ENCODE data around the gene HPDL. TPM values are rescaled to one million over a fixed set of nuclear protein-coding genes. Genes with fewer than 3 reads are reported as not detected.
"Not testable (repeated sequence)": the region's sequence is repeated elsewhere in the genome, so short reads cannot be mapped to it uniquely, and the experiment has no call there.

HPDL gene
- polyA plus RNA-seq, 2 donors = 2.7 to 5.2 TPM

GRCh38 chr1:45348020-45348419 is 21.3 kb downstream of the HPDL start:
- 95 to 97% methylated on average over 2 of the region's 2 CpGs for WGBS, 2 donors
- Histone ChIP-seq H3K27ac (ENCODE audit: low read depth in 2 of 2, low read length in 1 of 2) (peak overlapping the region in 1 of 2 donors; percentile 80), H3K4me3 (ENCODE audit: low read depth in 1 of 2, low read length in 2 of 2) (no peak overlapping the region), H3K9me3 (ENCODE audit: control insufficient read depth in 2 of 2, insufficient read depth in 1 of 2, low read depth in 1 of 2, low read length in 1 of 2) (no peaks in the 10 kb centered on the region), H3K27me3 (ENCODE audit: control insufficient read depth in 1 of 2, insufficient read depth in 2 of 2, low read length in 2 of 2) (no peaks in the 10 kb centered on the region), H3K4me1 (ENCODE audit: control insufficient read depth in 2 of 2, insufficient read depth in 2 of 2, low read length in 1 of 2) (peaks cover 3 to 7% of the 10 kb centered on the region in 2 donors), H3K36me3 (ENCODE audit: control insufficient read depth in 2 of 2, insufficient read depth in 2 of 2, low read length in 1 of 2) (peaks cover 11 to 16% of the 10 kb centered on the region in 2 donors)

DNA sequence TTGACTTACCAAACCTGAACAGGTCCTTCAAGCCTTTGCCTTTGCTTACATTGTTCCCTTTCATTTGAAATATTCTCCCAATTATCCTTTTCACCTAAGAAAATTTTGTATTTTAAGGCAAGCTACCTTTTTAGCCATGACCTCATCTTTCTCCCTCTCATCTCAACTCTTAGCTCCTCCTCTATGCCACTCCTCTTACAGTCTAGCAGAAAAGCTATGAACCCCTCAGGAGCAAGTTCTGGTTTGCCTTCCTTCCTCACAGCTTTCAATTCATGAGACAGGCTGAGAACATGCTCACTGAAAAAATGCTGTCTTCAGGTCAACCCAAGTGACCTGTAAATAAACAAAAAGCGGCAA is 21.9 kb downstream of the HPDL start:
- WGBS, 2 donors = 16 to 41% methylated on average over 1 of the region's 1 CpG
- H3K4me1 ChIP-seq (ENCODE audit: control insufficient read depth in 2 of 2, insufficient read depth in 2 of 2, low read length in 1 of 2) = peaks cover 3 to 7% of the 10 kb centered on the region in 2 donors
- no peak overlapping the region for H3K4me3 ChIP-seq (ENCODE audit: low read depth in 1 of 2, low read length in 2 of 2)
- peak overlapping the region; percentile 75 to 84 for H3K27ac ChIP-seq (ENCODE audit: low read depth in 2 of 2, low read length in 1 of 2)
- peaks cover 5 to 13% of the 10 kb centered on the region in 2 donors for H3K36me3 ChIP-seq (ENCODE audit: control insufficient read depth in 2 of 2, insufficient read depth in 2 of 2, low read length in 1 of 2)
- H3K27me3 ChIP-seq (ENCODE audit: control insufficient read depth in 1 of 2, insufficient read depth in 2 of 2, low read length in 2 of 2) = no peaks in the 10 kb centered on the region
- no peaks in the 10 kb centered on the region for H3K9me3 ChIP-seq (ENCODE audit: control insufficient read depth in 2 of 2, insufficient read depth in 1 of 2, low read depth in 1 of 2, low read length in 1 of 2)

DNA sequence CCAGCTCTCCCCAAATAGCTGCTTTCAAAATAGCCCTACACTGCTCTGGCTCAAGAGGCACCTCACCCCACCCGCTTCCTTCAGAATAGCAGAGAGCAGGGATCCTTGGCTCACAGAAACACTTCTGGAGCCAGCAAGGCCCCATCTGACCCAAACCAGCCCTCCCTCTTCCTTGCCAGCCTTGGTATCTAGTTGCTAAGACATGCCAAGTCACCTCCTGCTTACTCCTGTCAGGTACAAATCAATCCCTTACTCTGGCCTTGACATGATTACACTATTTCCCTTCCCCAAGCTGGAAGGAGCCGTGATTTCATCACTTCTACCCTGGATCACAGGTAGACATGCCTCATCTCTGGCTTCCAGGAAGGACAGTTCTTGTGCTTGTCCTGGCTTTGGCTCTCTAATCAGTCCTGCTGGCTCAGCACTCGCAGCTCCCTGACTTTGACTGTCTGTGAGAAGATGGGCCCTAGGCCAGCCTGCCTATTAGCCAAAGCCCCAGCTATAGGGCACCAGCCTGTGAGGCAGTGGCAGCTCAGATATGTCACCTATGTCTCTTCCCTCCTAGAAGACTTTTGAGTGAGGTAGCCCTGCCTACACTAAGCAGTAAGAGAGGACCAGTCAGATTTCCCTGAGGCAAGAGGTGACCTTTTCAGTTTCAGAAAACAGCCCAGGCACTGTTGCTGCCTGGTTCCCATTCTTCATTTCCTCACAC is 22.4 kb downstream of the HPDL start:
- WGBS, 2 donors = 27 to 44% methylated on average over 3 of the region's 3 CpGs
- peaks cover 3 to 7% of the 10 kb centered on the region in 2 donors for H3K4me1 ChIP-seq (ENCODE audit: control insufficient read depth in 2 of 2, insufficient read depth in 2 of 2, low read length in 1 of 2)
- H3K4me3 ChIP-seq (ENCODE audit: low read depth in 1 of 2, low read length in 2 of 2) = no peak overlapping the region
- H3K36me3 ChIP-seq (ENCODE audit: control insufficient read depth in 2 of 2, insufficient read depth in 2 of 2, low read length in 1 of 2) = peaks cover 4 to 12% of the 10 kb centered on the region in 2 donors
- no peaks in the 10 kb centered on the region for H3K9me3 ChIP-seq (ENCODE audit: control insufficient read depth in 2 of 2, insufficient read depth in 1 of 2, low read depth in 1 of 2, low read length in 1 of 2)
- no peaks in the 10 kb centered on the region for H3K27me3 ChIP-seq (ENCODE audit: control insufficient read depth in 1 of 2, insufficient read depth in 2 of 2, low read length in 2 of 2)
- H3K27ac ChIP-seq (ENCODE audit: low read depth in 2 of 2, low read length in 1 of 2) = peak overlapping the region; percentile 75 to 84

- H3K9me3 ChIP-seq (ENCODE audit: control insufficient read depth in 2 of 2, insufficient read depth in 1 of 2, low read depth in 1 of 2, low read length in 1 of 2) = no peaks in the 10 kb centered on the region
- 86 to 91% methylated on average over 5 of the region's 5 CpGs for WGBS, 2 donors
- H3K36me3 ChIP-seq (ENCODE audit: control insufficient read depth in 2 of 2, insufficient read depth in 2 of 2, low read length in 1 of 2) = no peaks in the 10 kb centered on the region
- no peak overlapping the region for H3K27ac ChIP-seq (ENCODE audit: low read depth in 2 of 2, low read length in 1 of 2)
- no peak overlapping the region for H3K4me3 ChIP-seq (ENCODE audit: low read depth in 1 of 2, low read length in 2 of 2)
- no peaks in the 10 kb centered on the region for H3K27me3 ChIP-seq (ENCODE audit: control insufficient read depth in 1 of 2, insufficient read depth in 2 of 2, low read length in 2 of 2)
- H3K4me1 ChIP-seq (ENCODE audit: control insufficient read depth in 2 of 2, insufficient read depth in 2 of 2, low read length in 1 of 2) = peaks cover 3 to 7% of the 10 kb centered on the region in 2 donors
These were observed 24.8 kb downstream of the HPDL start for GRCh38 chr1:45351508-45351907.

GRCh38 chr1:45353685-45354084 is 27.0 kb downstream of the HPDL start:
- Histone ChIP-seq H3K4me1 (ENCODE audit: control insufficient read depth in 2 of 2, insufficient read depth in 2 of 2, low read length in 1 of 2) (no peaks in the 10 kb centered on the region), H3K36me3 (ENCODE audit: control insufficient read depth in 2 of 2, insufficient read depth in 2 of 2, low read length in 1 of 2) (no peaks in the 10 kb centered on the region), H3K27ac (ENCODE audit: low read depth in 2 of 2, low read length in 1 of 2) (no peak overlapping the region), H3K9me3 (ENCODE audit: control insufficient read depth in 2 of 2, insufficient read depth in 1 of 2, low read depth in 1 of 2, low read length in 1 of 2) (no peaks in the 10 kb centered on the region), H3K4me3 (ENCODE audit: low read depth in 1 of 2, low read length in 2 of 2) (no peak overlapping the region), H3K27me3 (ENCODE audit: control insufficient read depth in 1 of 2, insufficient read depth in 2 of 2, low read length in 2 of 2) (no peaks in the 10 kb centered on the region)
- WGBS, 2 donors = 67 to 79% methylated on average over 2 of the region's 2 CpGs

DNA sequence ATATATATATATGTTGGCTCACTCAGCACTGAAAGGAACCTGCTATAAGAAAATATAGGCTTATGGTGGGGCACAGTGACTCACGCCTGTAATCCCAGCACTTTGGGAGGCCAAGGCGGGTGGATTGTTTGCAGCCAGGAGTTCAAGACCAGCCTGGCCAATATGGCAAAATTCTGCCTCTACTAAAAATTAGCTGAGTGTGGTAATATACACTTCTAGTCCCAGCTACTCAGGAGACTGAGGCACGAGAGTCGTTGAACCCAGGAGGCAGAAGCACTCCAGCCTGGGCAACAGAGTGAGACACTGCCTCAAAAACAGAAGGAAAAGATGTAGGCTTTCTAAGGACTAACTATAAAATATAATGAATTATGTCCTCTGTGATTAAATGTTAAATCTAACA is 28.1 kb downstream of the HPDL start:
- WGBS, 2 donors = 91 to 93% methylated on average over 4 of the region's 4 CpGs
- Histone ChIP-seq H3K9me3 (ENCODE audit: control insufficient read depth in 2 of 2, insufficient read depth in 1 of 2, low read depth in 1 of 2, low read length in 1 of 2) (no peaks in the 10 kb centered on the region), H3K36me3 (ENCODE audit: control insufficient read depth in 2 of 2, insufficient read depth in 2 of 2, low read length in 1 of 2) (no peaks in the 10 kb centered on the region), H3K27ac (ENCODE audit: low read depth in 2 of 2, low read length in 1 of 2) (no peak overlapping the region), H3K4me3 (ENCODE audit: low read depth in 1 of 2, low read length in 2 of 2) (no peak overlapping the region), H3K4me1 (ENCODE audit: control insufficient read depth in 2 of 2, insufficient read depth in 2 of 2, low read length in 1 of 2) (no peaks in the 10 kb centered on the region), H3K27me3 (ENCODE audit: control insufficient read depth in 1 of 2, insufficient read depth in 2 of 2, low read length in 2 of 2) (no peaks in the 10 kb centered on the region)

DNA sequence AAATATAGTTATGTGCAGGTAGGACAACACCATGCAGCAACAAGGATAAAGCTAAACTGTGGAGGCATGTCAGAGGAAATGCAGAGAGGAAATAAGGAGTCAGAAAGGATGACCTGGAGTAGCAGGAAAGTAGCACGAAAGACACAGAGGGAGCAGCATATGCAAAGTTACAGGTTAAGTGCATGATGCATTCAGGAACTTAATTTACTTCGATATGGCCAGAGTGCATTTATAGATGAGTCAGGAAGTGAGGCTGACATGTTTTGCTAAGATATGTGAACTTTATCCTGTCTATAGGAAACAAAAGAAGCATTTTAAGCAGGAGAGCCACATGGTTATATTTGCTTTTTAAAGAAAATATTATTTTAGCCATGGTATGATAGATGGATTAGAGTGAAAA is 29.0 kb downstream of the HPDL start:
- 43 to 46% methylated on average over 2 of the region's 2 CpGs for WGBS, 2 donors
- H3K9me3 ChIP-seq (ENCODE audit: control insufficient read depth in 2 of 2, insufficient read depth in 1 of 2, low read depth in 1 of 2, low read length in 1 of 2) = no peaks in the 10 kb centered on the region

DNA sequence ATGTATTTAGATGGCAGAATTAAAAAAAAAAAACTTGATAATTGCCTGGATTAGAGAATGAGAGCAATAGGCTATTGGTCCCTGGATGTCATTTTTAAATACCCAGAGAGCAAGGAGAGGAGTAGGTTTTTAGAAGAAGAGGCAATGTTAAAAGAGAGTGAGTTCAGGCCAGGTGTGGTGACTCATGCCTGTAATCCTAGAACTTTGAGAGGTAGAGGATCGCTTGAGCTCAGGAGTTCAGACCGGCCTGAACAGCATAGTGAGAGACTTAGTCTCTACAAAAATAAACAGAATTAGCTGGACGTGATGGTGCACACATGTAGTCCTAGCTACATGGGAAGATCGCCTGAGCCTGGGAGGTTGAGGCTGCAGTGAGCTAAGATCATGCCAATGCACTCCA is 29.5 kb downstream of the HPDL start:
- H3K27me3 ChIP-seq (ENCODE audit: control insufficient read depth in 1 of 2, insufficient read depth in 2 of 2, low read length in 2 of 2) = no peaks in the 10 kb centered on the region
- H3K9me3 ChIP-seq (ENCODE audit: control insufficient read depth in 2 of 2, insufficient read depth in 1 of 2, low read depth in 1 of 2, low read length in 1 of 2) = no peaks in the 10 kb centered on the region
- peak overlapping the region; percentile 13 to 28 for H3K27ac ChIP-seq (ENCODE audit: low read depth in 2 of 2, low read length in 1 of 2)
- no peaks in the 10 kb centered on the region for H3K36me3 ChIP-seq (ENCODE audit: control insufficient read depth in 2 of 2, insufficient read depth in 2 of 2, low read length in 1 of 2)
- 49 to 59% methylated on average over 4 of the region's 4 CpGs for WGBS, 2 donors
- no peak overlapping the region for H3K4me3 ChIP-seq (ENCODE audit: low read depth in 1 of 2, low read length in 2 of 2)
- H3K4me1 ChIP-seq (ENCODE audit: control insufficient read depth in 2 of 2, insufficient read depth in 2 of 2, low read length in 1 of 2) = no peaks in the 10 kb centered on the region

More for the DNA sequence above, 29.0 kb downstream of the HPDL start:
- Histone ChIP-seq H3K4me1 (ENCODE audit: control insufficient read depth in 2 of 2, insufficient read depth in 2 of 2, low read length in 1 of 2) (no peaks in the 10 kb centered on the region), H3K4me3 (ENCODE audit: low read depth in 1 of 2, low read length in 2 of 2) (no peak overlapping the region), H3K27ac (ENCODE audit: low read depth in 2 of 2, low read length in 1 of 2) (no peak overlapping the region), H3K36me3 (ENCODE audit: control insufficient read depth in 2 of 2, insufficient read depth in 2 of 2, low read length in 1 of 2) (no peaks in the 10 kb centered on the region), H3K27me3 (ENCODE audit: control insufficient read depth in 1 of 2, insufficient read depth in 2 of 2, low read length in 2 of 2) (no peaks in the 10 kb centered on the region)

DNA sequence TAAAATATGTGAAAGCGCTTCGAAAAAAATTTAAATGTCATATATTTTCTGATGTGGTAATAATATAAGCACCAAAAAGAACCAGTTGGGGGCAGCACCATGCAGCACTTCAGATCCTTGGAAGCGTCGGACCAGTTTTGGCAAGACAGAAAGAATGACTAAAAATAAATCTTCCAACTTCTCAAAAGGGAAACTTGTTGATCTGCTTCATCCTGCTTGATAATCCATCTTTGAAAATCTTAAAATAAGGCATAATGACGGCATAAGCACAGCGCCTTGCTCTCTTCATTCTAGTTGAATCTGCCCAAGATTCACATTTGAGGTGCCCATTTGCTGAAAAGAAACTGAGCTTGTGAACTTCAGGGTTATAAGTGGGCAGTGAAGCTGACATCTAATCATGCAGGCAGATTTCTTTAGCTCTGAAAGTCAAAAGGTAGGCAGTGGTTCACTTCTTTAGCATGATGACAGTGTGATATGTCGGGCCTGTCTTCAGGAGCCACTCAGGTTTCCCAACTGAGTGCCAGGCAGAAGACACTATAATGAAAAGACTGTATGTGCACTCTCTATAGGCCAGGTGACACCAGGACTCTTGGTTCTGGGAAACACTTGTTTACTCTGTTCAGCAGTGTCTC is 33.3 kb downstream of the HPDL start:
- peak overlapping the region; percentile 79 to 80 for H3K27ac ChIP-seq (ENCODE audit: low read depth in 2 of 2, low read length in 1 of 2)
- H3K4me3 ChIP-seq (ENCODE audit: low read depth in 1 of 2, low read length in 2 of 2) = no peak overlapping the region
- WGBS, 2 donors = 13 to 19% methylated on average over 7 of the region's 7 CpGs

DNA sequence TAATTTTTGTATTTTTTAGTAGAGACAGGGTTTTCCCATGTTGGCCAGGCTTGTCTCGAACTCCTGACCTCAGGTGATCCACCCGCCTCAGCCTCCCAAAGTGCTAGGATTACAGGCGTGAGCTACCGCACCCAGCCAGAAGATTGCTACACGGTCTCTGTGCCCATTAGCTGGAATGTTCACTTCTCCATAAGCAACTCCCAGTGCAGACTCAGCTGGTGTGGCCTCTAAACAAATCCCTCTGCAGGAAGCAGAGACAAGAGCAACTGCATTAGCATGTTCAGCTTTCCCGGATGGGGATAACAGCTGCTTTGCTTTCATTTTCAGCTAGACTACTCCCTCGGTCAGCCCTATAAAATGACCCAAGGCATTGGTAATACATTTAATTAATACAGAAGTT is 34.3 kb downstream of the HPDL start:
- peak overlapping the region; percentile 79 to 80 for H3K27ac ChIP-seq (ENCODE audit: low read depth in 2 of 2, low read length in 1 of 2)
- H3K36me3 ChIP-seq (ENCODE audit: control insufficient read depth in 2 of 2, insufficient read depth in 2 of 2, low read length in 1 of 2); H3K4me3 ChIP-seq (ENCODE audit: low read depth in 1 of 2, low read length in 2 of 2); H3K4me1 ChIP-seq (ENCODE audit: control insufficient read depth in 2 of 2, insufficient read depth in 2 of 2, low read length in 1 of 2); H3K27me3 ChIP-seq (ENCODE audit: control insufficient read depth in 1 of 2, insufficient read depth in 2 of 2, low read length in 2 of 2); H3K9me3 ChIP-seq (ENCODE audit: control insufficient read depth in 2 of 2, insufficient read depth in 1 of 2, low read depth in 1 of 2, low read length in 1 of 2): not testable (repeated sequence)
- 24 to 34% methylated on average over 7 of the region's 7 CpGs for WGBS, 2 donors

More for the DNA sequence above, 33.3 kb downstream of the HPDL start:
- no peaks in the 10 kb centered on the region for H3K9me3 ChIP-seq (ENCODE audit: control insufficient read depth in 2 of 2, insufficient read depth in 1 of 2, low read depth in 1 of 2, low read length in 1 of 2)
- H3K4me1 ChIP-seq (ENCODE audit: control insufficient read depth in 2 of 2, insufficient read depth in 2 of 2, low read length in 1 of 2) = no peaks in the 10 kb centered on the region
- no peaks in the 10 kb centered on the region for H3K36me3 ChIP-seq (ENCODE audit: control insufficient read depth in 2 of 2, insufficient read depth in 2 of 2, low read length in 1 of 2)
- no peaks in the 10 kb centered on the region for H3K27me3 ChIP-seq (ENCODE audit: control insufficient read depth in 1 of 2, insufficient read depth in 2 of 2, low read length in 2 of 2)
